Ectodermal cell (in vitro differentiated cells): ENCODE results near the gene MSRB2.

Experiments used
- H3K27ac ChIP-seq: 2 replicates; pipeline ENCODE4 v1.7.0; 2013; ENCODE audit warnings: mild to moderate bottlenecking, low read depth, low read length; ENCODE audit not compliant: insufficient read depth, poor library complexity, severe bottlenecking
- H3K27me3 ChIP-seq: 2 replicates; pipeline ENCODE4 v1.7.0; 2013; ENCODE audit warnings: mild to moderate bottlenecking, low read length; ENCODE audit not compliant: insufficient read depth, control insufficient read depth, poor library complexity, severe bottlenecking
- H3K36me3 ChIP-seq: one replicate; pipeline ENCODE4 v1.7.0; 2013; ENCODE audit warnings: low read length; ENCODE audit not compliant: control insufficient read depth, insufficient read depth
- H3K4me1 ChIP-seq: one replicate; pipeline ENCODE4 v1.7.0; 2013; ENCODE audit warnings: low read length; ENCODE audit not compliant: control insufficient read depth, insufficient read depth
- H3K4me3 ChIP-seq: 2 replicates; pipeline ENCODE4 v1.7.0; 2013; ENCODE audit warnings: low read depth, low read length, control low read depth; ENCODE audit not compliant: insufficient read depth
- H3K9me3 ChIP-seq: 2 replicates; pipeline ENCODE4 v1.7.0; 2013; ENCODE audit warnings: mild to moderate bottlenecking, low read length, moderate library complexity; ENCODE audit not compliant: control insufficient read depth
- WGBS, 2 experiments: methylation state at CpG; one replicate each; pipeline ENCODE4 v1.1.7; 2013; ENCODE audit warnings: missing lambda C conversion rate in 2 of 2; 5-methylcytosine and 5-hydroxymethylcytosine counted together

MSRB2 gene

GRCh38 chr10:23147035-23147434 lies 51.7 kb downstream of the MSRB2 start:
- no peaks in the 10 kb centered on the region for H3K27me3 ChIP-seq
- no peak overlapping the region for H3K27ac ChIP-seq
- H3K9me3 ChIP-seq = no peaks in the 10 kb centered on the region
- no peaks in the 10 kb centered on the region for H3K36me3 ChIP-seq
- H3K4me3 ChIP-seq = no peak overlapping the region
- H3K4me1 ChIP-seq = no peaks in the 10 kb centered on the region
- WGBS, 2 experiments = 90 to 92% methylated on average over 6 of the region's 6 CpGs

- H3K9me3 ChIP-seq = no peaks in the 10 kb centered on the region
- no peak overlapping the region for H3K4me3 ChIP-seq
- H3K27me3 ChIP-seq = no peaks in the 10 kb centered on the region
- no peak overlapping the region for H3K27ac ChIP-seq
- H3K4me1 ChIP-seq = no peaks in the 10 kb centered on the region
- no peaks in the 10 kb centered on the region for H3K36me3 ChIP-seq
- WGBS, 2 experiments = 94 to 95% methylated on average over 19 of the region's 19 CpGs
Observed at GRCh38 chr10:23148214-23148613, 52.8 kb downstream of the MSRB2 start.

GRCh38 chr10:23150091-23150490 lies 54.7 kb downstream of the MSRB2 start:
- Histone ChIP-seq H3K27ac (no peak overlapping the region), H3K36me3 (no peaks in the 10 kb centered on the region), H3K4me3 (no peak overlapping the region), H3K4me1 (no peaks in the 10 kb centered on the region), H3K27me3 (no peaks in the 10 kb centered on the region), H3K9me3 (no peaks in the 10 kb centered on the region)
- 94 to 96% methylated on average over 4 of the region's 4 CpGs for WGBS, 2 experiments

- H3K9me3 ChIP-seq = no peaks in the 10 kb centered on the region
- H3K4me1 ChIP-seq = no peaks in the 10 kb centered on the region
- H3K27me3 ChIP-seq = no peaks in the 10 kb centered on the region
- WGBS, 2 experiments = 89 to 90% methylated on average over 12 of the region's 12 CpGs
- H3K27ac ChIP-seq = no peak overlapping the region
- no peak overlapping the region for H3K4me3 ChIP-seq
- H3K36me3 ChIP-seq = no peaks in the 10 kb centered on the region
Observed at GRCh38 chr10:23150610-23151009, 55.2 kb downstream of the MSRB2 start.

GRCh38 chr10:23151071-23151470 lies 55.7 kb downstream of the MSRB2 start:
- H3K4me1 ChIP-seq = no peaks in the 10 kb centered on the region
- no peak overlapping the region for H3K4me3 ChIP-seq
- H3K9me3 ChIP-seq = no peaks in the 10 kb centered on the region
- no peaks in the 10 kb centered on the region for H3K27me3 ChIP-seq
- H3K36me3 ChIP-seq = no peaks in the 10 kb centered on the region
- WGBS, 2 experiments = 86 to 93% methylated on average over 7 of the region's 7 CpGs
- no peak overlapping the region for H3K27ac ChIP-seq

GRCh38 chr10:23155169-23155568 lies 59.8 kb downstream of the MSRB2 start:
- Histone ChIP-seq H3K4me3 (no peak overlapping the region), H3K27me3 (peaks cover 3% of the 10 kb centered on the region), H3K4me1 (peaks cover 4% of the 10 kb centered on the region), H3K9me3 (no peaks in the 10 kb centered on the region), H3K27ac (no peak overlapping the region), H3K36me3 (no peaks in the 10 kb centered on the region)
- WGBS, 2 experiments = 79 to 85% methylated on average over 7 of the region's 7 CpGs

GRCh38 chr10:23156447-23157150 lies 61.2 kb downstream of the MSRB2 start:
- Histone ChIP-seq H3K4me1 (peaks cover 4% of the 10 kb centered on the region), H3K36me3 (no peaks in the 10 kb centered on the region), H3K4me3 (no peak overlapping the region), H3K27ac (no peak overlapping the region), H3K9me3 (no peaks in the 10 kb centered on the region), H3K27me3 (peaks cover 15% of the 10 kb centered on the region)
- 73 to 77% methylated on average over 10 of the region's 10 CpGs for WGBS, 2 experiments

- no peaks in the 10 kb centered on the region for H3K36me3 ChIP-seq
- WGBS, 2 experiments = 82 to 85% methylated on average over 14 of the region's 14 CpGs
- peaks cover 15% of the 10 kb centered on the region for H3K27me3 ChIP-seq
- no peak overlapping the region for H3K27ac ChIP-seq
- H3K9me3 ChIP-seq = no peaks in the 10 kb centered on the region
- no peak overlapping the region for H3K4me3 ChIP-seq
- H3K4me1 ChIP-seq = peaks cover 4% of the 10 kb centered on the region
Observed at GRCh38 chr10:23157239-23157681, 61.9 kb downstream of the MSRB2 start.

GRCh38 chr10:23157691-23158369 lies 62.5 kb downstream of the MSRB2 start:
- 48 to 57% methylated on average over 7 to 8 of the region's 12 CpGs for WGBS, 2 experiments
- Histone ChIP-seq H3K27ac (no peak overlapping the region), H3K4me3 (peak overlapping the region; percentile 14), H3K27me3 (peaks cover 15% of the 10 kb centered on the region), H3K4me1 (peaks cover 4% of the 10 kb centered on the region), H3K9me3 (no peaks in the 10 kb centered on the region), H3K36me3 (no peaks in the 10 kb centered on the region)

GRCh38 chr10:23158370-23158769 lies 63.0 kb downstream of the MSRB2 start:
- Histone ChIP-seq H3K4me3 (peak overlapping the region; percentile 14), H3K36me3 (no peaks in the 10 kb centered on the region), H3K9me3 (no peaks in the 10 kb centered on the region), H3K27ac (no peak overlapping the region), H3K27me3 (peaks cover 15% of the 10 kb centered on the region), H3K4me1 (peaks cover 4% of the 10 kb centered on the region)
- WGBS, 2 experiments = 2 to 6% methylated on average over 5 of the region's 5 CpGs
